Sigmoid colon (tissue), 4 donors: ENCODE results near the gene FOXN3.

Experiments used
- POLR2AphosphoS5 ChIP-seq, 4 donors: sonication (generic); formaldehyde crosslinking; IDR thresholded peaks; one replicate each; pipeline ENCODE4 v1.6.1; 2017; ENCODE audit warnings: antibody characterized with exemption in 4 of 4
- TF ChIP-seq, protein P1 (sequence below), 4 experiments: fragments of 450-650 bp in 3 of 4; fragments of 200-600 bp in 1 of 4; IDR thresholded peaks; one replicate each; pipeline ENCODE4 v1.5.1; 2016 to 2019; ENCODE audit warnings: antibody characterized with exemption in 4 of 4, mild to moderate bottlenecking in 3 of 4, moderate library complexity in 2 of 4

DNA sequence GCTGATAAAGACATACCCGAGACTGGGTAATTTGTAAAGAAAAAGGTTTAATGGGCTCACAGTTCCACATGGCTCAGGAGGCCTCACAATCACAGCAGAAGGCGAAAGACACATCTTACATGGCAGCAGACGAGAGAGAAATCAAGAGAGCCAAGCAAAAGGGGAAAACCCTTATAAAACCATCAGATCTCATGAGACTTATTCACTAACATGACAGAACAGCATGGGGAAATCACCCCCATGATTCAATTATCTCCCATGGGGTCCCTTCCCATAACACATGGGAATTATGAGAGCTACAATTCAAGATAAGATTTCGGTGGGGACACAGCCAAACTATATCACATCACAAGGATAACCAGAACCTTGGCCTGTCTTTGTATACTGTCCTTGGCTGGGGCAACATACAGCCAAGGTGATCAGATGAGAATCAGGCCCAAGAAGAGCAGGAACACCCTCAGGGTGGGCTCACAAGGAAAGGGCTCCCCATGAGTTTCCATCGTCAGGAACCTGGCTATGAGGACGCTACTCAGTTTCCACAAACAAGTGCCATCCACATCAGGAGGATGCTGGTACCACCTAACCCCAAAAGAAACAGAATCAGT lies 152.7 kb downstream of the FOXN3 start:
- TF ChIP-seq, protein P1, sequence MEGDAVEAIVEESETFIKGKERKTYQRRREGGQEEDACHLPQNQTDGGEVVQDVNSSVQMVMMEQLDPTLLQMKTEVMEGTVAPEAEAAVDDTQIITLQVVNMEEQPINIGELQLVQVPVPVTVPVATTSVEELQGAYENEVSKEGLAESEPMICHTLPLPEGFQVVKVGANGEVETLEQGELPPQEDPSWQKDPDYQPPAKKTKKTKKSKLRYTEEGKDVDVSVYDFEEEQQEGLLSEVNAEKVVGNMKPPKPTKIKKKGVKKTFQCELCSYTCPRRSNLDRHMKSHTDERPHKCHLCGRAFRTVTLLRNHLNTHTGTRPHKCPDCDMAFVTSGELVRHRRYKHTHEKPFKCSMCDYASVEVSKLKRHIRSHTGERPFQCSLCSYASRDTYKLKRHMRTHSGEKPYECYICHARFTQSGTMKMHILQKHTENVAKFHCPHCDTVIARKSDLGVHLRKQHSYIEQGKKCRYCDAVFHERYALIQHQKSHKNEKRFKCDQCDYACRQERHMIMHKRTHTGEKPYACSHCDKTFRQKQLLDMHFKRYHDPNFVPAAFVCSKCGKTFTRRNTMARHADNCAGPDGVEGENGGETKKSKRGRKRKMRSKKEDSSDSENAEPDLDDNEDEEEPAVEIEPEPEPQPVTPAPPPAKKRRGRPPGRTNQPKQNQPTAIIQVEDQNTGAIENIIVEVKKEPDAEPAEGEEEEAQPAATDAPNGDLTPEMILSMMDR (IDR thresholded peaks at IDR 0.05): no peak
- TF ChIP-seq POLR2AphosphoS5 (IDR thresholded peaks at IDR 0.05): no peak
